HEK293T (cell line): ENCODE measurements around the gene KRT24.

Experiments
- BHLHE40 ChIP-seq: fragments of 450-650 bp; IDR thresholded peaks from 2 replicates; pipeline ENCODE4 v1.6.1; 2016; ENCODE audit warnings: mild to moderate bottlenecking, moderate library complexity, borderline replicate concordance
- FOXA1 ChIP-seq: fragments of 450-650 bp; IDR thresholded peaks from 2 replicates; pipeline ENCODE4 v1.6.1; 2016; ENCODE audit warnings: mild to moderate bottlenecking
- FOXK2 ChIP-seq: fragments of 450-650 bp; IDR thresholded peaks from 2 replicates; pipeline ENCODE4 v1.6.1; 2016; ENCODE audit warnings: mild to moderate bottlenecking
- FOXM1 ChIP-seq: fragments of 450-650 bp; IDR thresholded peaks from 2 replicates; pipeline ENCODE4 v1.6.1; 2017; ENCODE audit warnings: mild to moderate bottlenecking, borderline replicate concordance
- LEF1 ChIP-seq: fragments of 450-650 bp; IDR thresholded peaks from 2 replicates; pipeline ENCODE4 v1.6.1; 2017; ENCODE audit warnings: mild to moderate bottlenecking, borderline replicate concordance
- SP1 ChIP-seq: fragments of 450-650 bp; IDR thresholded peaks from 2 replicates; pipeline ENCODE4 v1.6.1; 2017
- SUZ12 ChIP-seq: fragments of 450-650 bp; IDR thresholded peaks from 2 replicates; pipeline ENCODE4 v1.6.1; 2016; ENCODE audit warnings: mild to moderate bottlenecking

- TF ChIP-seq BHLHE40, result no peak
- TF ChIP-seq FOXK2, result no peak
- TF ChIP-seq FOXM1, result no peak
- TF ChIP-seq SP1, result no peak
- TF ChIP-seq SUZ12, result no peak
- no peak for TF ChIP-seq FOXA1
- no peak for TF ChIP-seq LEF1
These were observed 24.0 kb downstream of the KRT24 start for GRCh38 chr17:40679523-40679907.
